Esophagus muscularis mucosa (tissue), 4 donors: ENCODE measurements around the gene AGFG2.

ENCODE experiments used
- CTCF ChIP-seq, 3 experiments: fragments of 200-600 bp in 2 of 3; fragments of 450-650 bp in 1 of 3; sonication (generic) in 2 of 3; IDR thresholded peaks; one replicate each; pipeline ENCODE4 v1.5.1; 2017 to 2019; ENCODE audit warnings: antibody characterized with exemption in 3 of 3, mild to moderate bottlenecking in 2 of 3, moderate library complexity in 1 of 3
- EP300 ChIP-seq: sonication (generic); formaldehyde crosslinking; IDR thresholded peaks from one replicate; pipeline ENCODE4 v1.6.1; 2017; ENCODE audit warnings: antibody characterized with exemption
- POLR2A ChIP-seq: fragments of 450-650 bp; IDR thresholded peaks from one replicate; pipeline ENCODE4 v1.6.1; 2017; ENCODE audit warnings: antibody characterized with exemption, moderate library complexity, mild to moderate bottlenecking, low read depth
- POLR2AphosphoS5 ChIP-seq, 2 donors: sonication (generic); formaldehyde crosslinking; IDR thresholded peaks; one replicate each; pipeline ENCODE4 v1.6.1; 2017; ENCODE audit warnings: antibody characterized with exemption in 2 of 2

GRCh38 chr7:100563100-100563564 lies 24.1 kb downstream of the AGFG2 start:
- TF ChIP-seq CTCF (IDR thresholded peaks at IDR 0.05), result no peak
- no peak for TF ChIP-seq EP300
- no peak for TF ChIP-seq POLR2A
- TF ChIP-seq POLR2AphosphoS5 (IDR thresholded peaks at IDR 0.05), result no peak
